ENCODE results near the gene CHST4.

DNA sequence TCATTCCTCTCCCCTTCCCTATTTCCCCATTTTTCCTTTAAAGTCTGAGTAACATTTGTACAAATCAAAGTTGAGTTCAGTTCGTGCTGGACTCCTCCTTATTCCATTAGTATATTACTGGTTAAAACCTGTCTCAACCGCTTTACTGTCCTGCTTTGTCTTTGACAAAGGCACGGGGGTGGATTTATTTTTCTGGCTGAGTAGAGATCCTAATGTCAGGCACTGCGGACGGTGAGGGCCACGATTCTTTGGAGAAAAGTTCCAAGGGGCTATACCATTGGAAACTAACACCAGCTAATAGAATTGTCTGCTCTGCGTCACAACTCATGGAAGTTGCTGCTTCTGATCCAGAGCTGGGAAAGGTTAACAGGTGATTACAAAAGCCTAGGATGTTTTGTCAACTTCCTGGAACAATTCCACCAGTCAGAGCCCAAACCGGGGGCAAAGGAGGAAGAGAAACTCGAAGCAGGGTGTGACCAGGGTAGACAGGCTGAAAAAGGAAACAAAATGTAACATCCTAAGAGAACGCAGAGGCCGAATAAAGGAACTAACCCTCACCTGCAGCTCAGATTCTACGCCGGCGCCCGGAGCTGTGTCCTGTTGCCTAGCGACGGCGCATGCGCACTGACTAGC is 38.2 kb downstream of the CHST4 start:
- TF ChIP-seq CTCF (IDR thresholded peaks at IDR 0.05) (no peak), EP300 (IDR thresholded peaks at IDR 0.05) (no peak), POLR2A (IDR thresholded peaks at IDR 0.05) (no peak), POLR2AphosphoS5 (IDR thresholded peaks at IDR 0.05) (no peak)

All from gastroesophageal sphincter (tissue), 3 donors.